HL-60 (cell line): ENCODE measurements around the gene VDAC2.

Experiments
- GABPA ChIP-seq: IDR thresholded peaks from 2 replicates; pipeline ENCODE4 v1.6.1; 2012; ENCODE audit warnings: low read depth
- POLR2AphosphoS5 ChIP-seq: IDR thresholded peaks from 2 replicates; pipeline ENCODE4 v1.6.1; 2012; ENCODE audit warnings: low read depth
- TF ChIP-seq, protein P1 (sequence below): IDR thresholded peaks from one replicate; pipeline ENCODE4 v1.5.1; 2011; ENCODE audit warnings: low read length, control low read depth, inconsistent platforms; ENCODE audit not compliant: insufficient read depth
- TF ChIP-seq, protein P2 (sequence below): IDR thresholded peaks from 2 replicates; pipeline ENCODE4 v1.6.1; 2012; ENCODE audit warnings: low read depth; ENCODE audit not compliant: insufficient replicate concordance

DNA sequence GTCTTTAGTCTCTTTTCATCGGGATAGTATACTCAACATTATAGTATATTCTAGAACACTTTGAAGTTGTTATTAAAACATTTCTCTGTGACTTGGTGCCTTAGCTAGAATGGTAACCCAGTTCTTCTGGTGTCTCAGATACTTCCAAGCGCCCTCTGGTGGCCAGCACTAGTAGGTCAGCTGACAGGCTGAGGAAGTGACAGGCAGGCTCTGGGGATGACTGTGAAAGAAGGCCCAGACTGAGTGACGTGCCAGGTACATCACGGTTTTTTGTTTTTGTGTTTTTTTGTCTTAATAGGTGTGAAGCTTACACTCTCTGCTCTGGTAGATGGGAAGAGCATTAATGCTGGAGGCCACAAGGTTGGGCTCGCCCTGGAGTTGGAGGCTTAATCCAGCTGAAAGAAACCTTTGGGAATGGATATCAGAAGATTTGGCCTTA is 20.0 kb downstream of the VDAC2 start:
- TF ChIP-seq, protein P1, sequence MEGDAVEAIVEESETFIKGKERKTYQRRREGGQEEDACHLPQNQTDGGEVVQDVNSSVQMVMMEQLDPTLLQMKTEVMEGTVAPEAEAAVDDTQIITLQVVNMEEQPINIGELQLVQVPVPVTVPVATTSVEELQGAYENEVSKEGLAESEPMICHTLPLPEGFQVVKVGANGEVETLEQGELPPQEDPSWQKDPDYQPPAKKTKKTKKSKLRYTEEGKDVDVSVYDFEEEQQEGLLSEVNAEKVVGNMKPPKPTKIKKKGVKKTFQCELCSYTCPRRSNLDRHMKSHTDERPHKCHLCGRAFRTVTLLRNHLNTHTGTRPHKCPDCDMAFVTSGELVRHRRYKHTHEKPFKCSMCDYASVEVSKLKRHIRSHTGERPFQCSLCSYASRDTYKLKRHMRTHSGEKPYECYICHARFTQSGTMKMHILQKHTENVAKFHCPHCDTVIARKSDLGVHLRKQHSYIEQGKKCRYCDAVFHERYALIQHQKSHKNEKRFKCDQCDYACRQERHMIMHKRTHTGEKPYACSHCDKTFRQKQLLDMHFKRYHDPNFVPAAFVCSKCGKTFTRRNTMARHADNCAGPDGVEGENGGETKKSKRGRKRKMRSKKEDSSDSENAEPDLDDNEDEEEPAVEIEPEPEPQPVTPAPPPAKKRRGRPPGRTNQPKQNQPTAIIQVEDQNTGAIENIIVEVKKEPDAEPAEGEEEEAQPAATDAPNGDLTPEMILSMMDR: peak; percentile 96
- no peak for TF ChIP-seq POLR2AphosphoS5
- TF ChIP-seq, protein P2, sequence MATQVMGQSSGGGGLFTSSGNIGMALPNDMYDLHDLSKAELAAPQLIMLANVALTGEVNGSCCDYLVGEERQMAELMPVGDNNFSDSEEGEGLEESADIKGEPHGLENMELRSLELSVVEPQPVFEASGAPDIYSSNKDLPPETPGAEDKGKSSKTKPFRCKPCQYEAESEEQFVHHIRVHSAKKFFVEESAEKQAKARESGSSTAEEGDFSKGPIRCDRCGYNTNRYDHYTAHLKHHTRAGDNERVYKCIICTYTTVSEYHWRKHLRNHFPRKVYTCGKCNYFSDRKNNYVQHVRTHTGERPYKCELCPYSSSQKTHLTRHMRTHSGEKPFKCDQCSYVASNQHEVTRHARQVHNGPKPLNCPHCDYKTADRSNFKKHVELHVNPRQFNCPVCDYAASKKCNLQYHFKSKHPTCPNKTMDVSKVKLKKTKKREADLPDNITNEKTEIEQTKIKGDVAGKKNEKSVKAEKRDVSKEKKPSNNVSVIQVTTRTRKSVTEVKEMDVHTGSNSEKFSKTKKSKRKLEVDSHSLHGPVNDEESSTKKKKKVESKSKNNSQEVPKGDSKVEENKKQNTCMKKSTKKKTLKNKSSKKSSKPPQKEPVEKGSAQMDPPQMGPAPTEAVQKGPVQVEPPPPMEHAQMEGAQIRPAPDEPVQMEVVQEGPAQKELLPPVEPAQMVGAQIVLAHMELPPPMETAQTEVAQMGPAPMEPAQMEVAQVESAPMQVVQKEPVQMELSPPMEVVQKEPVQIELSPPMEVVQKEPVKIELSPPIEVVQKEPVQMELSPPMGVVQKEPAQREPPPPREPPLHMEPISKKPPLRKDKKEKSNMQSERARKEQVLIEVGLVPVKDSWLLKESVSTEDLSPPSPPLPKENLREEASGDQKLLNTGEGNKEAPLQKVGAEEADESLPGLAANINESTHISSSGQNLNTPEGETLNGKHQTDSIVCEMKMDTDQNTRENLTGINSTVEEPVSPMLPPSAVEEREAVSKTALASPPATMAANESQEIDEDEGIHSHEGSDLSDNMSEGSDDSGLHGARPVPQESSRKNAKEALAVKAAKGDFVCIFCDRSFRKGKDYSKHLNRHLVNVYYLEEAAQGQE: no peak
- no peak for TF ChIP-seq GABPA
